HuH-7 (cell line): ENCODE results near the gene EFNA4.

Source experiments
- DNase-seq: peaks from one replicate; pipeline ENCODE4 v3.0.0; 2011; ENCODE audit warnings: low spot score

The EFNA4 gene

DNA sequence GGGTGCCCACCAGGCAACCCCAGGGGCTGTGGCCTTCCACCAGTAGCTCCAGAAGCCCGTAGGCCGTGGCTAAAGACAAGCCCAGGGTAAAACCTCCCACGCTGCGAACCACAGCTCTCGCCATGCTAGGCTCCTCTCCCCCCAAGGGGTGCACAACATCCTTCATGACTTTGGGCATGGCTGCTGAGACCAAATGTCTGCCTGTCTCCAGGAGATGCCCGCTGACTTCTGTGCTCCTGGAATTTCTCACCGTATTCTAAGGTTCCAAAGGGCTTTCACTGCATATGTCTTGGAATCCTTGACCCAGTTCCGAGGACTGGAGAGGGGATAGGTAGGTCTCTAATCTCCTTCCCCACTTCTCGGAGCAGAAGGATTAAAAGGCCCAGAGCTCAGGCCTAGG lies 30.0 kb upstream of the EFNA4 start, which contains the start of the genes DCST1 and DCST2:
Gene DCST1, plus strand, starts transcription at position 301 of the 400 bp plus-strand sequence. CDS start 213 bp downstream, outside the sequence.
Gene DCST2, minus strand, starts transcription at position 258 of the 400 bp plus-strand sequence. Its CDS starts 80 bp downstream, at position 178.
- no peak for DNase-seq

DNA sequence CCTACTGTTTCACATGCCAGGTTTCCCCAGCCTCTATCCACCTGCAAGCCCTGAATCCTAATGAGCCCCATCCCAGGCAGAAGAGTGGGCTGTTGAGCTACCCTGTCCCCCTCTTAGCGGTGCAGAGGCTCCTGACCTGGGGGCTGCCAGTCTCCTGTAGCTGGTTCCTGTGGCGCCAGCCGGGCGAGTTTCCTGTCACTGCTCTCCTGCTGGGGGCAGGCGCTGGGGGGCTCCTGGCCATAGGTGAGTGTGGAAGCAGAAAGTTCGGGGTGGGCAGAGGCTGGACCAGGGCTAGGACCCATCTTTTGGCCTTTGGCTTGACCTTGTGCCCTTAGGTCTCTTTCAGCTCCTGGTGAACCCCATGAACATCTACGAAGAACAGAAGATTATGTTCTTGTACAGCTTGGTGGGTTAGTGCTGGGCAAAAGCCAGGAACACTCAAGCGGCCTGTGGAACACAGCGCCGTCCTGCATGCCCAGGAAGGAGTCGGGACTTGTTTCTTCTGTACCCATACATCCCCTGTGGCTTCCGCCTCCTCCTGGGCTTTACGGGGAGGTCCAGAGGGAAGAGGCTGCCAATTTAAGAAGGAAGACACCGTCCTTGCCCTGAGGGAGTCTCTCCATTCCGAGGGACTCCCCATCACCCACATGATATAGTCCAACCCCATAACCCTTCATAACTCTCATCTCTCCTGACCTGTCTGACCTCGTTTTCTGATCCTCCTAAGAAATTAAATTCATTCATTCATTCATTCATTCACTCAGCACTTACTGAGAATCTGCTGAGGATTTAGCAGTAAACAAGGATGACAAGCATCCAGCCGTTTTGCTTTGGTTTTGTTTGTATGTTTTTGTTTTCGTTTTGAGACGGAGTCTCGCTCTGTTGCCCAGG lies 29.0 kb upstream of the EFNA4 start:
- no peak for DNase-seq

DNA sequence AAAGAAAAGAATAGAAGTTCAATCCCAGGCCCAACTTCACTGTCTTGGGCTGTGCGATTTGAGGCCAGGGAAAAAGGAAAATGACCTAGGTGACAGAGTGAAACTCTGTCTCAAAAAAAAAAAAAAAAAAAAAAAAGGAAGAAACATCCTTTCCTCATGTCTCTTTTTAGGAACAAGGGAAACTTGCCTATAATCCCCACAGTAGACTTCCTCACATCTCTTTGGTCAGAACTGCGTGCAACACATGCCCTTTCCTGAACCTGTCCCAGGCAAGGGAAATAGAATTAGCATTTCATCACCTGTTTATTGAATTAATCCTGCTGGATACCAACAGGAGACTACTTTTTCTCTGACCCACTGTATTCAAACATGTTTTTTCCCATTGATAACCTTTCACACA lies 27.6 kb upstream of the EFNA4 start:
- no peak for DNase-seq

DNA sequence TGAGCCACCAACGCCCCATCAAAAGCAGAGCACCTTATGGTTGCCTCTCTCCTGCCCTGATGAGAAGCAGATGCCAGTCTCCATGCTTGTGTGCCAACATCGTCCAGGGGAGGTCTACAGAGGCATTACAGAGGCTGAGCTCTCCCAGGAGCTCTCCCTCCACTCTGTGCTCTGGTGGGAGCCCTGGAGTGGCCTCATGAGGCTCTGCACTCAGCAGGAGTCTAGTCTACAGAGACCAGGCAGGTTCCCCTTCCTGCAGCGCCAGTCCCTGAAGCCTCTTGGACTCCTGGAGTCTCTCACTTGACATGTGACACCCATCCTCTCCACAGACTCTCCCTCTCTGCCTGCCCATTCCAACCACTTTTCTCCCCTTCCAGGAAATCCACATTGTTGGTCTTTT lies 26.5 kb upstream of the EFNA4 start:
- DNase-seq: no peak

DNA sequence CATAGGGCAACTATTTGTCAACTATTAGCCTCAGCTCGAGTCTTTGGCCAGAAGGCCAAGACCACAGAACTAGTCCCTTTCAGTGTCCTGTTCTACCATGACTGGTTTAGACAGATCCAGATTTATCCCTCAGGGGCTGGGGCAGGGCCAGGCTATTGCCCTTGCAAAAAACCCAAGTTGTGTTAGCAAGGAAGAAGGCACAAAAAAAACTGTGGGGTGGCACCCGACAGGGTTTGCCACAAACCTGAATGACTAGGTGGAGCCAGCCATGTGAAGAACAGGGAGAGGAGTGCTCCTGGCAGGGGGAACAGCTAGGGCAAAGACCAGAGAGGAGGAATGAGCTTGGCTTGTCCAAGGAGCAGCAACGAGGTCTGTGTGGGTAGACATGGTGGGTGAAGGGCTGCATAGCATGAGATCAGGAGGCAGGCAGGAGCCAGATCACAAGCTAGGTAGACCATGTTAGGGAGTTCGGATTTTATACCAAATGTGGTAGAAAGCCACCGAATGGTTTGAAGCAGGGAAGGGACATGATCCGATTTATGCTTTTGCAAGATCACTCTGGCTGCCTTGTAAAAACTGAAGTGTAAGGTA lies 25.6 kb upstream of the EFNA4 start:
- DNase-seq: no peak

DNA sequence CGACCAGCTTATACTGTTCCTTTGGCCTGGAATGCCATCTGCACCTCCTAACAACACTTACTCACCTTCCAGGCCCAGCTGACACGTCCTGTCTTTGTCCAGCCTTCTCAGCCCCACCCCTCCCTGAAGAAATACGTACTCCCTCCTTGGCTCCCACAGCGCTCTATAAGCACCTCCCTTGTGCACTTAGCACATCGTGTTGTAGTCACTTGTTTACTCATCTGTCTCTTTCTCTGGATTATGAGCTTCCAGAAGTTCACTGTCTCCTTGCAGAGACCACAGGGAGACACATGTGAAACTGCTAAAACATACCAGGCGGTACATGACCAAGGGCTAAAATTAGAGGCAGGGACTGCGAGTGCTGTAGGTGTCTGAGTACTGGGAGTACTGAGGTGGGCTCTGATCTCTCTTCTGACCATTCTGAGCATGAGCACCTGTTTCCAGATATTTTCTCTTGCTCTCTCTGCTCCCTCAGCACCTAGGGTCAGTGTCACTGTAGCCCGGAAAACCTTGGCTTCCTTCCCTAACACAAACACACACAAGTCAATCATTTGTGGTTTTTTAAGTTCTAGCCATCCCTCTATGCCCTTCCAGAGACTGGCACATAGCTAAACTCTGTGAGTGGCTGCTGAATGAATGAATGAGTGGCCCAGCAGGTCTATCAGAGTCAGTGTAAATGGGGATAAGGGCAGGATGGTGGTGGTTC lies 24.8 kb upstream of the EFNA4 start:
- no peak for DNase-seq

DNA sequence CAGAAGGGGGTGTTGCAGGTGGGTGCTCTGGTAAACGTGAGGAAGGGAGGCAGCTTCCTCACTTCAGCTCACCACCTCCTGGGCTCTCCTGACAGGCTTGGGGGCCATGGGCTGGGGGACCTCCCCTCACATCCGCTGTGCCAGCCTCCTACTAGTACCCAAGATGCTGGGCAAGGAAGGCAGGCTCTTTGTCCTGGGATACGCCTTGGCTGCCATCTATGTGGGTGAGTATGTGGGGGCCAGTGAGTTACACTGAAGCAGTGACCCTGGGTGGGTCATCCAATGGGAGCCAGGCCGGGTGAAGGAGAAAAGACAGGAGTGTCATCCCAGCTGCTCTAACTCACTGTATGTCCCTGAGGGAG lies 24.3 kb upstream of the EFNA4 start:
- DNase-seq: no peak

DNA sequence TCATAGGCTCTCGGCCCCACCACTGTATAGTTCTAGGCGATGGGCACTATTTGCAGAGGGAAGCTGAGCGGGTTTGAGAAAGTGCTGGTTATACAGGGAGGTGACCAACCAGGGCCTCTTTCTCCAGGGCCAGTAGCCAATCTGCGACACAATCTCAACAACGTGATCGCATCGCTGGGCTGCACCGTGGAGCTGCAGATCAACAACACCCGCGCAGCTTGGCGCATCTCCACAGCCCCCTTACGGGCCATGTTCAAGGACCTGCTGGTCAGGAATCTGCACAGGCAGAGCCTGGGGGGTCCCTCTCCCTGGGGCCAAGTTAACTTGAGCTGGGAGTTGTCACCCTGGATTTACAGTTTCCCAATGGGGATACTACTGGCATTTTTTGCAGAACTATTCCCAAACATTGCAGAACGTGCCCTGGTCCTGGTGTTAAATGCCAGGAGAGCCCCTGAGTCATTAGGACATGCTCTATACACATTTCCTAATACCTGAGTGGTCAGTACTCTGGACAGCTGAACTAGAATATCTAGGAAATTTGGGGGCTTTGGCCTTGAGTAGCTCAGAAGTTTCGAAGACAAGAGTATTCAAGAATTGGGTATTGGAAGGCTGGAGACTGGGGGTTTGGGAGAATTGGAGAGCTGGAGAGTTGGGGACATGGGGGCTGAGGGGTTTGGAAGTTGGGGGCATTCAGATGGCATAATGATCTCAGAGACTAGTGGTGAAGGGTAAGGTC lies 23.0 kb upstream of the EFNA4 start:
- no peak for DNase-seq

DNA sequence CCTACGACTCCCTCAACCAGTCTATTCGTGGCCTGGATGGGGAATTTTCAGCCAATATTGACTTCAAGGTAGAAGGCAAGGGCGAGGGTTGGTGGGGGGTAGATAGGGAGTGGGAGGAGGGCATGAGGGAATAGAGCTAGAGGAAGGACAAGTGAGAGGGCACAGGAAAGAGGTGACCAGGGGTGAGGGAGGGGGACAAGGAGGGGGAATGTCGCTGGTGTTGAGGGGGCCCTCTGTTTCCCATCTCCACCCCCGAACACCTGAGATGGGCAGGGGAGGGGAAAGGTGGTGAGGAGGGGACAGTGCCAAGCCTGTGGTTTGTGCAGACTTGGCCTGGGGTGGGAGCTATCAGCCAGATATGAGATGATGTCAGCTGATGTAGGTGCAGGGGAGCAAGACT lies 20.8 kb upstream of the EFNA4 start:
- no peak for DNase-seq

DNA sequence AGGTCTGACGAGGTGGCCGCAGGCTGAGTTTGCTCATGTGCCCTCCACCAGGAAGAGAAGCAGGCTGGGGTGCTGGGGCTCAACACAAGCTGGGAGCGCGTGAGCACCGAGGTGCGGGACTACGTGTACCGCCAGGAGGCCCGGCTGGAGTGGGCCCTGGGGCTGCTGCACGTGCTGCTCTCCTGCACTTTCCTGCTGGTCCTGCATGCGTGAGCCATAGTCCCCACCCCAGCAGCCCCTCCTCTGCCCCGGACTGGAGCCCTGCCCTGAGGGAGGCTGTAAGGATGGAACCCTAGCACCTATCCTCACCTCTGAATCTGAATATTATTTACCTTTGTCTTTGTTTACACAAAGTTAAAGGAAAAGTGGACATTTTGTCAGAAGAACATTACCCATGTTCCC lies 20.2 kb upstream of the EFNA4 start:
- no peak for DNase-seq

DNA sequence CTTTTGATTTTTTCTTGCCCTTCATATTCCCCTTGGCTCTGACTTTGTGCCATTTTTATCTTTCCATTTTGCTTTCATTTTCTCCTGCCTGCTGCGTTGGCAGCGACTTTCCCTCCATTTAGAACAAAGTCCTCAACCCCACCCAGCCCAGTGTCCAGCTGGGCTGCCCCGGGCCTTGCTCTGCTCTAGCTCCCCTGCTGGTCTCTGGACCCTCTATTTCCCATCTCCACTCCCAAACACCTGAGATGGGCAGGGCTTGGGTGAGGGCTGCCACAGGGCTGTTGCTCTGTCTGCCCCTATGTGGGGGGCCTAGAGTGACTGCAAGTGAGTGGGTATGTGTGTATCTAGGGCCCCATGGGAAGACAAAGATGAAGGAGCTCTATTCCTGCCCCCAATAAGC lies 19.7 kb upstream of the EFNA4 start:
- no peak for DNase-seq

DNA sequence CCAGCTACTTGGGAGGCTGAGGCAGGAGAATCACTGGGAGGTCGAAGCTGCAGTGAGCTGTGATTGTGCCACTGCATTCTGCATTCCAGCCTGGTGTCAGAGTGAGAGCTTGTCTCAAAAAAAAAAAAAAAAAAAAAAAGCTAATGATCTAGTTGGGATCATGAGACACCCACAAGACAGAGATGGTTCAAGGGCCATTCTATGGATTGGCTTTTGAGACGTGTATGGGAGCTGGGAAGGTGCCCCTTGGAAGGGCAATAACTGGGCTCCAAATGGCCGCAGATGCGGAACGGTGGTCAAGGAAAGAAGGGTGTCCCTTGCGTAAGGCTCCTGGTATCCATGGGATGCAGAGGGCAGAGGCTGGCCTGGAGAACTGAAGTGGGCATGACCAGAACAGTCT lies 19.2 kb upstream of the EFNA4 start:
- no peak for DNase-seq

DNA sequence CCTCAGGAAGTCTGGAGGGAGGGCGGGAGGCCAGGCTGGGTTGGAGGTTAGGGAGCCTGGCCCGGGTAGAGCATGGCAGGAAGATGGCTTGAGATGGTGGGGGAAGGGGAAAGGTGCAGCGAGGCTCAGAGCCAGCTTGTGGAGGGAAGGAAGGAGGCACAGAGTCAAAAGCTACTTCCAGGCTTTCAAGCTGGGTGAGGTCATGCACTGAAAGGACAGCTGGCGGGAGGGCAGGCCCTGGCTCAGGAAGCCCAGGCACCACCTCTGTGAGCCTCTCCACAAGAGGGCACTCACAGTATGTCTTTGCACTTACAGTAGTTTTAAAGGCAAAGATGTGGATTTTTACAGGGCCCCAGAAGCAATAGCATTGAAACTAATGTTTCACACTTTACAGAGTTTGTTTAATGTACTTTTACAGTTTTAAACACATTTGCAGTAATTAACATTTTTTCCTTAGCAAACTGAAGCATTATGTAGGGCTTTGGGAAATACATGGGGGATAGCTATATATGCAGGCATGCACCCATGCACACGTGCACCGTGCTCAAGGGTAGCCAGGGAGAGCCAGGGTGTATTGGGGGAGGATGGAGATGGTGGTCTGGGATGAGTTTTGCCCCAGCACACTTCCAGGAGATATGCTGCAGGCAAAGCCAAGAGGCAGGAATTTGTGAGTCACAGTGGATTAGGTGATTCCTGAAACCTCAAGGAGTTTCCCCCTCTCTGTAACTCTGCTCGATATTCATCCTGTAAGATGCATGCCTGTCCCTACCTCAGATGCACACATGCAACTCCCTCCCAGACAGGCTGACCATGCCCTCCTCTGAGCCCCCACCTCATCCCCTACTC lies 18.5 kb upstream of the EFNA4 start:
- DNase-seq: peak; percentile 93

DNA sequence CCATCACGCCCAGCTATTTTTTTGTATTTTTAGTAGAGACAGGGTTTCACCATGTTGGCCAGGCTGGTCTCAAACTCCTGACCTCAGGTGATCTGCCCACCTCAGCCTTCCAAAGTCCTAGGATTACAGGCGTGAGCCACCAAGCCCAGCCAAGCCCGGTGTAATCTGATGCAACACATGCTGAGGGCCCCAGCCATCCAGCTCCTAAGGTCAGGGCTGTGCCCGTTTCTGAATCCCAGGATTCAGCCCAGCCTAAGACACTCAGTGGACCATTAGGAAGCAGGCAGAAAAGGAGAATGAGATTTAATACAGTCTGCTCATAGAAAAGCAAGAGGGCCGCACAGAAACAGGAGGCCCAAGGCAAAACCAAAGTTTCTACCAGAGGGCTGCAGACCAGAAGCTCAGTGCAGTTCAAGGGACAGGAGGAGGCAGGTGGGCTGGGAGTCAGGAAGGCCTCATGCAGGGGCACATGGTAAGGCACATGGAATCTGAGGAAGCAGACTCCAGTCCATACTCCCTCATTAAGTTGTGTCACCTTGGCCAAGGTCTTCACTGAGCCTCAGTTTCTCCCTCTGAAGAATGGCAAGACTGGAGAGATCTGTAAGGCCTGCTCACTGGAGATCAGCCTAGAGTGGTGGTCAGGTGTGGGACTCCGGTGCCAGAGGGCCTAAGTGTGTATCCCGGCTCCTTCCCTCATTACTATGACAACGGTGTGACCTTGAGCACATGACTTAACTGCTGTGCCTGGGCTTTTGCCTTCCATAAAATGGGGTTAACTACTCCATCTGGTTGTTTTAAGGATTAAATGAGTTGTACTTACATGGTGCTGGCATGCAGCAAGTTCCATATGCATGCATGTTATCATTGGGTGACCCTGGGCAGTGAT lies 14.8 kb upstream of the EFNA4 start:
- DNase-seq: peak; percentile 71

DNA sequence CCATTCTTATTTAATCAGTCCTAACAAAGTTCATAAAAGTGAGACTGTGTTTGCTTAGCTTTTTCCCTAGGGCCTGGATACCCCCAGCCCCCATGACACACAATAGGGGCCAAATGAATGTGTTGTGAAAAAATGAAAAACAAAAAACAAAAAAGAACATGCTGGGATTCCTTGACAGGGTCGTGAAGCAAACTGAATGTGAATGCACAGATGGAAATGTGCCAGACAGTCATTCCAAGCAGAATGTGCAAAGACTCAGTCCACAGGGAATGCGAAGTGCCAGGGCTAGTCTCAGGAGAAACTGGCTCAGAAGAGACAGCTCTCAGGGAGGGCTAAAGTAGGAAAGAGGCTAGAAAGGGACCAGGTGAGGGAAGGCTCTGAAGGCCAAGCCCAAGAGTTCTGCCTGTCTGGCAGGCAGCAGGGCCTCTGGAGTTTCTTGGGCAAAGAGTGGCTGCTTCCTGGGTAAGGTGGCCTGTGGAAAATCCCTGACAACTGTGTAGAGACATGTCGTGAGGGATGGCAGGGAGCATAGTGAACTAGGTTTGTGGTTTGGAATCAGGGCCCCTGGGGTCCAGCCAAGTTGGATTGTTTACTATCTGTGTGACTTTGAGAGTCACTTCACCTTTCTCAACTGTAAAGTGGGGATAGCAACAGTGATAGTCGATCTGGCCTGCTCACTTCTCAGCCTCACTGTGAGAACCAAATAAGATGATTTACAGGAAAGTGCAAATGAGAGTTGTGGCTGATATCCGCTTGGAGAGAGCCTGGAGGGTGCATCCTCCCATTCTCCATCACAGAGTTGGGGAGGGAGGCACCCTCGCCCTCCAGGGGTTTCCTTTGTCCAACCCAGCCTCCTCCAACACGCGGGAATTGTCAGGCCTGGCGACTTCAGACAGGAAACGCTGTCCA lies 13.6 kb upstream of the EFNA4 start:
- DNase-seq: peak; percentile 43

DNA sequence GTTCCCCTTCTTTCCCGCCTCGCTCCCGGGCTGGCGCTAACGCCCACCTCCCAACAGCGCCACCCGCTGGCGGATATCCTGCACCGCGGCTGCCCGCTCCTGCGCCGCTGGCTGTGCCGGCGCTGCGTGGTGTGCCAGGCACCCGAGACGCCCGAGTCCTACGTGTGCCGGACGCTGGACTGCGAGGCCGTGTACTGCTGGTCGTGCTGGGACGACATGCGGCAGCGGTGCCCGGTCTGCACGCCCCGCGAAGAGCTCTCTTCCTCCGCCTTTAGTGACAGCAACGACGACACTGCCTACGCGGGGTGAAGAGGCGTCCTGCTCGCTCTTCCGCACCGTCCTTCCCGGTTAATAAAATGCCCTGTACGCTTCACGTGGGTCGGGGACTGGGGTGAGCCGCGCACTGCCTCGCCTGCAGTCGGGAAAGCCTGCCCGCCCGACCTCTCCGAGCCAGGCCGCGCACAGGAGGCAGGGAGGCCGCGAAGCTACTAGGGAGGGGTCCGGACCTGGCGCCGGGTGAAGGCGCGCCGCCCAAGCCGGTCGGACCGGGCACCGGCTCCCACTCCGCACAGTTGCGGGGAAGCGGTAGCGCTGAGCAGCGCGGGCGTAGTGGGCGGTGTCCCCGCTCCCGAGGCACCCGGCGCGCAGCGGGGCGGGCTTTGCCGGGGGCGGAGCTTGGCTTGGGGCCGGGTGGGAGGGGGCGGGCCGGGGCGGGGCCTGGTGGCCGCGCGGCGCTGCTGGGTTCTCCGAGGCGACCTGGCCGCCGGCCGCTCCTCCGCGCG lies 12.8 kb upstream of the EFNA4 start, which contains the start of gene ADAM15:
Gene ADAM15, plus strand, starts transcription at position 757 of the 782 bp plus-strand sequence. CDS start 71 bp downstream, outside the sequence.
- DNase-seq: peak; percentile 98

DNA sequence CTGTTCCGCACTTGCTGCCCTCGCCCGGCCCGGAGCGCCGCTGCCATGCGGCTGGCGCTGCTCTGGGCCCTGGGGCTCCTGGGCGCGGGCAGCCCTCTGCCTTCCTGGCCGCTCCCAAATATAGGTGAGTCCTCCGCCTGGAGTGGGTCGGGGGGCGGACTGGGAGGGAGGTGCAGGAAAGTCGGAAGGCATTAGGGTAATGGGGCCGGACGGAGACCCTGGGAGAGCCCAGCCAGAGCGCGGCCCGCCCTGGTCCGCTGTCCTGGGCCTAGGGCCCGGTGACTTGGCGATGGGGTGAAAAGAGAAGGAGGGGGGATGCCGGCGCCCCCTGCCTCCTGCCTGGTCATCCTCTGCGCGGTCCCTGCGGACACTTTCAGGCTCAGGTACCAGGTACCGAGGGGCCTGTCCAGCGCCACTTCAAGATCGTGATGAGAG lies 12.2 kb upstream of the EFNA4 start:
- DNase-seq: peak; percentile 40

DNA sequence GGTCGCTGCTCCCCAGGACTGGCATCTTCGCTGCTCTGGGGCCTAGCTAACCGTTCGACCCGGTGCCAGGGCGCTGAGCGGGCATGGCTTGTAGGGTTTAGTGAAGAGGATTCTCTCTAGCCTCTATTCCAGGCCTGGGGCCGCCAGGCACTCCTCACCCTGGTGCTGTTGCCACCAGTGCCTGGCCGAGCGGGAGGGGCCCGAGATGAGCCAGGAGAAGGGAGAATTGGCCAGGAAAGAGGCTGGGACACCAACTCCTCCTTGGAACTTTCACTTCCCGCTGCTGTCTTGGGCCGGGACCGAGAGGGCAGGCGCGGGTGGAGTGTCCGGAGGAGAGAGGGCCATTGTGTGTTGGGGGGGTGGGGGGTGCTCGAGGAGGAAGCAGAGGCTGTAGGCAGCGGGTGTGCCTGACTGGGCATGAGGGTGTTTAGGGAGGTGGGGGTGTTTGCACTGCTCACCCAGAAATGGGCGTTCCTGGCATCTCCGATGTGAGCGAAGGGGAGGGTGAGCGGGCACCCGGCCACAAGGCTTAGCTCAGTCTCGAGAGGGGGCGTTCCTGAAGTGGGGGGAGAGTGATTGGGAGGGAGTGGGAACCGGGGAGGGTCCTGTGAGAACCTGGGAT lies 11.7 kb upstream of the EFNA4 start:
- DNase-seq: peak; percentile 42
